Sciatic nerve (tissue), 2 donors: ENCODE results near the gene C2orf42. TPM values are rescaled to one million over a fixed set of nuclear protein-coding genes. Genes with fewer than 3 reads are reported as not detected.
"Not testable (repeated sequence)": the region's sequence is repeated elsewhere in the genome, so short reads cannot be mapped to it uniquely, and the experiment has no call there.

Experiments
- ATAC-seq: fragments of 200-7000 bp; cut with Tn5 transposase; one replicate; pipeline ENCODE4 v1.9.1; 2020; ENCODE audit warnings: mild to moderate bottlenecking, moderate library complexity
- DNase-seq: peaks from one replicate; pipeline ENCODE4 v3.0.0-alpha.2; 2020; ENCODE audit warnings: low spot score
- intact Hi-C: fragments of 100-400 bp; cut with DNase I; formaldehyde crosslinking; loops from one replicate; pipeline ENCODE4 v1.14.2; 2022
- total RNA-seq: library from RNA; stranded (reverse); fragmentation: NEBNext Ultra II Directional; extraction: Animal tissue kit (Norgen Biotek cat#: 25700); gene quantifications from one replicate; pipeline ENCODE4 v1.2.1, GENCODE V29; 2021
- donor health status: DM: no; HTN: no; CAD: no.
- donor health status: DM: no; HTN: no; CAD: no.

The C2orf42 gene
- total RNA-seq, 1 donor from 2014 or later: 24.4 TPM

GRCh38 chr2:70115646-70116442 is 75.0 kb downstream of the C2orf42 start:
- intact Hi-C loops: no loop called here
- ATAC-seq (peak; percentile 34), DNase-seq (no peak)

GRCh38 chr2:70113359-70114070 is 77.3 kb downstream of the C2orf42 start:
- intact Hi-C loops: no loop called here
- DNase-seq: no peak
- no peak for ATAC-seq

- no peak for DNase-seq
Measured at GRCh38 chr2:70111752-70112591, 78.8 kb downstream of the C2orf42 start.

GRCh38 chr2:70110397-70110796 is 80.4 kb downstream of the C2orf42 start:
- DNase-seq, ATAC-seq, intact Hi-C loops: not testable (repeated sequence)

More at GRCh38 chr2:70111752-70112591, 78.8 kb downstream of the C2orf42 start:
- no peak for ATAC-seq
- intact Hi-C loops: no loop called here

DNA sequence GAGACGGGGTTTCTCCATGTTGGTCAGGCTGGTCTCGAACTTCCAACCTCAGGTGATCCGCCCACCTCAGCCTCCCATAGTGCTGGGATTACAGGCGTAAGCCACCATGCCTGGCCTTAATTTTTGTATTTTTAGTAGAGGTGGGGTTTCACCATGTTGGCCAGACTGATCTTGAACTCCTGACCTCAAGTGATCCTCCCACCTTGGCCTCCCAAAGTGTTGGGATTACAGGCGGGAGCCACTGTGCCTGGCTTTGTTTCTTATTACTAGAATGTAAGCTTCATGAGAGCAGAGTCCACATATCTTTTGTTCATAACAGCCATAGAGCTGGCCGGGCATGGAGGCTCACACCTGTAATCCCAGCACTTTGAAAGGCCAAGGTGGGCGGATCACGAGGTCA is 84.7 kb downstream of the C2orf42 start:
- intact Hi-C loops, ATAC-seq: not testable (repeated sequence)
- peak; percentile 21 for DNase-seq

- intact Hi-C loops: no loop called here
- DNase-seq (peak; percentile 61), ATAC-seq (peak; percentile 46)
Measured at GRCh38 chr2:70104231-70105111, 86.3 kb downstream of the C2orf42 start.

GRCh38 chr2:70103531-70104061 is 87.2 kb downstream of the C2orf42 start:
- no peak for ATAC-seq
- intact Hi-C loops: no loop called here
- peak; percentile 43 for DNase-seq

GRCh38 chr2:70102323-70102905 is 88.4 kb downstream of the C2orf42 start:
- intact Hi-C loops, ATAC-seq: not testable (repeated sequence)
- DNase-seq: peak; percentile 34

- ATAC-seq, intact Hi-C loops: not testable (repeated sequence)
- peak; percentile 34 for DNase-seq
Measured at GRCh38 chr2:70101686-70102085, 89.1 kb downstream of the C2orf42 start.

DNA sequence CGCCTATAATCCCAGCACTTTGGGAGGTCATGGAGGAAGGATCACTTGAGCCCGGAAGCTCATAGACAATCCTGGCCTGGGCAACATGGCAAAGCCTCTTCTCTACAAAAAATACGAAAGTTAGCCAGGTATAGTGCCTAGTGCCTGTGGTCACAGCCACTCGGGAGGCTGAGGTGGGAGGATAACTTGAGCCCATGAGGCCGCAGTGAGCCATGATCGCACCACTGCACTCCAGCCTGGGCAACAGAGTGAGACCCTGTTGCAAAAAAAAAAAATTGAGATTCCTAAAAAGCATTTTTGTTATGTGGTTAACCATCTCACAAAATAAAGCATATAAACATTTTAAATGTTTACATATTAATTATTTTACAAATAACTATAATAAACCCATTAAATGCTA is 89.6 kb downstream of the C2orf42 start:
- ATAC-seq (no peak), DNase-seq (no peak)
- intact Hi-C loops: no loop called here

Other genes with a start within 250 kb of the C2orf42 start
- 5.6 TPM for gene ASPRV1, start 229.4 kb downstream of the C2orf42 start, total RNA-seq
- 285 TPM for gene PCBP1, start 103.5 kb downstream of the C2orf42 start, total RNA-seq
- gene TIA1, start 57.6 kb upstream of the C2orf42 start, total RNA-seq: 140 TPM
- gene PCYOX1, start 67.1 kb upstream of the C2orf42 start, total RNA-seq: 77.1 TPM
- gene SNRPG, start 102.7 kb upstream of the C2orf42 start, total RNA-seq: 81.1 TPM
- 13.2 TPM for gene FAM136A, start 111.0 kb upstream of the C2orf42 start, total RNA-seq